Peyer's patch (tissue), 4 donors: ENCODE results near the gene PDZD7.
A peak's percentile ranks its signal among the peaks of the same experiment; 100 is the strongest.

ENCODE experiments used
- CTCF ChIP-seq, 6 experiments: fragments of 450-650 bp in 4 of 6; fragments of 200-600 bp in 2 of 6; sonication (generic) in 1 of 6; IDR thresholded peaks; one replicate each; pipeline ENCODE4 v1.5.1; 2017 to 2019; ENCODE audit warnings: antibody characterized with exemption in 6 of 6, mild to moderate bottlenecking in 3 of 6, moderate library complexity in 1 of 6
- POLR2A ChIP-seq, 2 donors: fragments of 450-650 bp; IDR thresholded peaks; one replicate each; pipeline ENCODE4 v1.5.1; 2017; ENCODE audit warnings: antibody characterized with exemption in 2 of 2, mild to moderate bottlenecking in 2 of 2, moderate library complexity in 2 of 2

DNA sequence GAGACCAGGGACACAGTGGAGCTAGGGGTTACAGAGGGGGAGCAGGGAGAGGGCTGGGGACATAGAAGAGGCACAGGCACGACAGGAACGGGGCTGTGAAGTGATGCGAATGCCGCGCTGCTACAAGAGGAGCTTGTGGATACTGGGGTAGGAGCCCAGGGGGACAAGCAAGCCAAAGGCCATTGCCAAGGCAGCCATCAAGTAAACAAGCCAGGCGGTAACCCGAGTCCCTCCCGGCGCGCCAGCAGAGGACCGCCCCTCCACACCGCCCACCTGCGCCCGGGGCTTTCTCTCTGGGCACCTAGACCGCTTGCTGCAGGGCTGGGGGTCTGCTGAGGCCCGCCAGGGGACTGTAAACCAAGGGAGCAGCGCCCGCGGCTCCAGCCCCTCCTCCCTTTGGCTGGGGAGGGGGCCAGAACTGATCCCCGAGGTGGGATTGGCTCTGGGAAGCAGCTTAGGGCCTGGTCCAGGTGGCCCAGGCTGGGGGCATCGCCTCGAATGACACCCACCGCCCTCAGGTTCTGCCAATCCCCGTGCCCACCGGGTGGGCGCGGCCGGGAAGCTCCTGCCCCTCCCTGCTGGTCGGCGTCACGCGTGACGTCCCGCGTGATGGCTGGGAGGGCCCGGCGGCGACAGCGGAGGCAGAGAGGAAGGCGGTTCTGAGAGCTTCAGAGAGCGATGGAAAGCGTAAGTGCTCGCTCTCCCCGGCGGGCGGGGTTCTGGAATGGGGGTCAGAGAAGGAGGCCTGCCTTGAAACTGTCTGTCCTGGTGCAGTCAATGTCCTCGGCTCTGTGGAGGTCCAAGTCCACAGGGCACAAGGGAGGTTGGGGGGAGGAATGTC is 1.1 kb upstream of the PDZD7 start:
- TF ChIP-seq CTCF (IDR thresholded peaks at IDR 0.05), result peak in 1 of 6 experiments; percentile 3
- peak; percentile 66 to 95 for TF ChIP-seq POLR2A (IDR thresholded peaks at IDR 0.05)
